Measurements from ENCODE around the gene COX7C.

GRCh38 chr5:86665984-86666760, 48.4 kb downstream of the COX7C start:
- no peak for TF ChIP-seq CTCF (tag by site-specific recombination; IDR thresholded peaks at IDR 0.05)
- TF ChIP-seq GLIS2 (tag by site-specific recombination; IDR thresholded peaks at IDR 0.05) = no peak
- TF ChIP-seq ZNF248 (tag by site-specific recombination; IDR thresholded peaks at IDR 0.05) = no peak
- TF ChIP-seq ZNF404 (tag by site-specific recombination; IDR thresholded peaks at IDR 0.05) = no peak
- TF ChIP-seq ZNF223 (tag by site-specific recombination; IDR thresholded peaks at IDR 0.05) = no peak
- TF ChIP-seq GLI2 (tag by site-specific recombination; IDR thresholded peaks at IDR 0.05; ENCODE audit: borderline replicate concordance, low read depth) = no peak
- TF ChIP-seq TCF7L2 (IDR thresholded peaks at IDR 0.05; ENCODE audit: borderline replicate concordance, low read depth, low read length) = no peak
- no peak for TF ChIP-seq ZNF747 (tag by site-specific recombination; IDR thresholded peaks at IDR 0.05)
- TF ChIP-seq, protein P1, sequence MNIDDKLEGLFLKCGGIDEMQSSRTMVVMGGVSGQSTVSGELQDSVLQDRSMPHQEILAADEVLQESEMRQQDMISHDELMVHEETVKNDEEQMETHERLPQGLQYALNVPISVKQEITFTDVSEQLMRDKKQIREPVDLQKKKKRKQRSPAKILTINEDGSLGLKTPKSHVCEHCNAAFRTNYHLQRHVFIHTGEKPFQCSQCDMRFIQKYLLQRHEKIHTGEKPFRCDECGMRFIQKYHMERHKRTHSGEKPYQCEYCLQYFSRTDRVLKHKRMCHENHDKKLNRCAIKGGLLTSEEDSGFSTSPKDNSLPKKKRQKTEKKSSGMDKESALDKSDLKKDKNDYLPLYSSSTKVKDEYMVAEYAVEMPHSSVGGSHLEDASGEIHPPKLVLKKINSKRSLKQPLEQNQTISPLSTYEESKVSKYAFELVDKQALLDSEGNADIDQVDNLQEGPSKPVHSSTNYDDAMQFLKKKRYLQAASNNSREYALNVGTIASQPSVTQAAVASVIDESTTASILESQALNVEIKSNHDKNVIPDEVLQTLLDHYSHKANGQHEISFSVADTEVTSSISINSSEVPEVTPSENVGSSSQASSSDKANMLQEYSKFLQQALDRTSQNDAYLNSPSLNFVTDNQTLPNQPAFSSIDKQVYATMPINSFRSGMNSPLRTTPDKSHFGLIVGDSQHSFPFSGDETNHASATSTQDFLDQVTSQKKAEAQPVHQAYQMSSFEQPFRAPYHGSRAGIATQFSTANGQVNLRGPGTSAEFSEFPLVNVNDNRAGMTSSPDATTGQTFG (tag by site-specific recombination; IDR thresholded peaks at IDR 0.05; ENCODE audit: borderline replicate concordance) = no peak
- no peak for TF ChIP-seq HOXA7 (CRISPR knock-in tag; IDR thresholded peaks at IDR 0.05; ENCODE audit: borderline replicate concordance)
